Choroid plexus epithelial cell (primary cell): ENCODE results near the gene KCNC1.

Experiments
- DNase-seq: peaks from one replicate; pipeline ENCODE4 v3.0.0-alpha.2; 2010; ENCODE audit warnings: low read depth
- H3K4me3 ChIP-seq: 2 replicates; pipeline ENCODE4 v1.5.1; 2011; ENCODE audit warnings: low read depth, mild to moderate bottlenecking, control low read depth, low read length, moderate library complexity
- TF ChIP-seq, protein P1 (sequence below): conservative IDR thresholded peaks from 2 replicates; pipeline ENCODE4 v1.5.1; 2011; ENCODE audit warnings: low read depth, mild to moderate bottlenecking, control low read depth, inconsistent platforms, low read length, moderate library complexity

KCNC1 gene

DNA sequence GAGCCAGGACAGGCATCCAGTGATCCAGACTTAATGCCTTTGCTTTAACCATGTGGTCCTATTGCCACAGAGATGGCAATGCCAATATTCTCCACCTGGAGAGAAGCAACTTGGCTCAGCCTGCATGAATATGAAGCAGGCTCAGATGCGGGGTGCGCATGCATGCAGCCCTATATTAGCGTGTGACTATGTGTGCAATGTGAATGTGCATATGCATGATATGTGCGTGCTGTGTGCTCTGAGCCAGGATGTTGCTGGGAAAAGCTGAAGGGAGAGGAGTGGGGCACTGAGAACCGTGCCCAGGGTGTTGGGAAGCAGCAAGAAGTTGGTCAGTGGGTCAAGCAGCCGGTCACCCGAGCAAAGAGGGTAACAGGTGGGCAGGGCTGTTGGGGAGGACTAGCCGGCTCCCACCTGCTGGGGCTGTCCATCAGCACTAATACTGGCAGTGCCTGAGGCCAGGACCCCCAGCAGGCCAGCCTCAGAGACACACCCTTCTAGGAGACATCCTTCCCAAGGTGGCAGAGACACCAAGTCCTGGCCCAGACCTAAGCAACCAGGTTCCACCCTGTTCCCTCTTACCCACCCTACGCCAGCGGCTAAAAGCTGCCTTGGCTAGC is 40.0 kb upstream of the KCNC1 start:
- H3K4me3 ChIP-seq = no peak overlapping the region
- TF ChIP-seq, protein P1, sequence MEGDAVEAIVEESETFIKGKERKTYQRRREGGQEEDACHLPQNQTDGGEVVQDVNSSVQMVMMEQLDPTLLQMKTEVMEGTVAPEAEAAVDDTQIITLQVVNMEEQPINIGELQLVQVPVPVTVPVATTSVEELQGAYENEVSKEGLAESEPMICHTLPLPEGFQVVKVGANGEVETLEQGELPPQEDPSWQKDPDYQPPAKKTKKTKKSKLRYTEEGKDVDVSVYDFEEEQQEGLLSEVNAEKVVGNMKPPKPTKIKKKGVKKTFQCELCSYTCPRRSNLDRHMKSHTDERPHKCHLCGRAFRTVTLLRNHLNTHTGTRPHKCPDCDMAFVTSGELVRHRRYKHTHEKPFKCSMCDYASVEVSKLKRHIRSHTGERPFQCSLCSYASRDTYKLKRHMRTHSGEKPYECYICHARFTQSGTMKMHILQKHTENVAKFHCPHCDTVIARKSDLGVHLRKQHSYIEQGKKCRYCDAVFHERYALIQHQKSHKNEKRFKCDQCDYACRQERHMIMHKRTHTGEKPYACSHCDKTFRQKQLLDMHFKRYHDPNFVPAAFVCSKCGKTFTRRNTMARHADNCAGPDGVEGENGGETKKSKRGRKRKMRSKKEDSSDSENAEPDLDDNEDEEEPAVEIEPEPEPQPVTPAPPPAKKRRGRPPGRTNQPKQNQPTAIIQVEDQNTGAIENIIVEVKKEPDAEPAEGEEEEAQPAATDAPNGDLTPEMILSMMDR = no peak
- DNase-seq = no peak

- DNase-seq = no peak
- no peak overlapping the region for H3K4me3 ChIP-seq
- TF ChIP-seq, protein P1 = no peak
Measured at GRCh38 chr11:17695454-17696441, 38.8 kb upstream of the KCNC1 start.

DNA sequence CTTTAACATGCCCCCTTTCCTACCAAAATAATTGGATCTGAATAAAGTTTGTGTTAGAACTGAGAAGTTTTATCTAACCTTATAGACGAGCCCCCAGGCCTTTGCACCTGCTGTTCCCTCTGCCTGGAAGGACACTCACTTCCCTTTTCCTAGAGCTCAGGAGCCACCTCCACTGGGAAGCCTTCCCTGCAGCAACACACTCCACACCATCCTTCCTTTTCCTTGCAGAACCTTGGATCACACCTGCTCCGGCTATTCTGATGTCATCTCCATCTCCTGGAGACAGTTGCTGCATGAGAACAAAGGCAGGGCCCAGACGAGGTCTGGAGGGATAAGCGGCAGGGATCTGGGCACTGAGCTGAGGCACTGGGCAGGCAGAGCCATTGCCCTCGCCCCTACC is 37.8 kb upstream of the KCNC1 start:
- no peak overlapping the region for H3K4me3 ChIP-seq
- DNase-seq = no peak
- TF ChIP-seq, protein P1 = no peak

DNA sequence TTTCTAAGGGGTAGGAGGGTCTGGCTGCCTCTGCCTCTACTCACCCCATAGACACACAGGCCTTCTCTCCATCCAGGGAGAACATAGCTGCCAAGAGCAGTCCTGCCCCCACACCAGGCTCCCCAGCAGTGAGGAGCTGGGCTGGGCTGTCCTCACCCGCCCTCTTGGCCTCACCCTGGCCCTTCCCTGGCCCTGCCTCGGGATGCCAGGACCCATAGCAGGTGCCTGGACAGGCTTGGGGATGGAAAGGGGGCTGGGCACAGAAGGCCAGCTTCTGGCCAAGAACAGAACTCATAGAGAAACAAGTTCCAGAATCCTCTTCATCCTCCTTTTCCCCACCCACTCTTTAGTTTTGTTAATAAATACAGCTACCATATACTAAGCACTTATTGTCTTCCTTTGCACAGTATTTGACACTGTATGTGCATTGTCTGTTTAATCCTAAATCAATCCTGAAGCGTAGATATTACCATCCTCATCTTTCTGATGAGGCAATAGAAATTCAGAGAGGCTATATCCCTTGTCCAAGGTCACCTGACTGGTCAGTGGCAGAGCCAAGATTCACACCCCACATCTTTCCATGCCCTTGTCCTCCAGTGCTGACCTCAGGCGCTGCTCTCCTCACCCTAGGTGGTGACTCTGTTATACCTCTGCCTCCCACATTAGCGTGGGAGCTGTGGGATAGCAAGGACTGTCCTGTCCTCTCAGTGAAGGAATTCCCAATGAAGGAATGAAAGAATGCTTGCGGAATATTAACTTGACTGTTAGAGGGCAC is 37.2 kb upstream of the KCNC1 start:
- TF ChIP-seq, protein P1 = no peak
- DNase-seq = no peak
- H3K4me3 ChIP-seq = no peak overlapping the region

DNA sequence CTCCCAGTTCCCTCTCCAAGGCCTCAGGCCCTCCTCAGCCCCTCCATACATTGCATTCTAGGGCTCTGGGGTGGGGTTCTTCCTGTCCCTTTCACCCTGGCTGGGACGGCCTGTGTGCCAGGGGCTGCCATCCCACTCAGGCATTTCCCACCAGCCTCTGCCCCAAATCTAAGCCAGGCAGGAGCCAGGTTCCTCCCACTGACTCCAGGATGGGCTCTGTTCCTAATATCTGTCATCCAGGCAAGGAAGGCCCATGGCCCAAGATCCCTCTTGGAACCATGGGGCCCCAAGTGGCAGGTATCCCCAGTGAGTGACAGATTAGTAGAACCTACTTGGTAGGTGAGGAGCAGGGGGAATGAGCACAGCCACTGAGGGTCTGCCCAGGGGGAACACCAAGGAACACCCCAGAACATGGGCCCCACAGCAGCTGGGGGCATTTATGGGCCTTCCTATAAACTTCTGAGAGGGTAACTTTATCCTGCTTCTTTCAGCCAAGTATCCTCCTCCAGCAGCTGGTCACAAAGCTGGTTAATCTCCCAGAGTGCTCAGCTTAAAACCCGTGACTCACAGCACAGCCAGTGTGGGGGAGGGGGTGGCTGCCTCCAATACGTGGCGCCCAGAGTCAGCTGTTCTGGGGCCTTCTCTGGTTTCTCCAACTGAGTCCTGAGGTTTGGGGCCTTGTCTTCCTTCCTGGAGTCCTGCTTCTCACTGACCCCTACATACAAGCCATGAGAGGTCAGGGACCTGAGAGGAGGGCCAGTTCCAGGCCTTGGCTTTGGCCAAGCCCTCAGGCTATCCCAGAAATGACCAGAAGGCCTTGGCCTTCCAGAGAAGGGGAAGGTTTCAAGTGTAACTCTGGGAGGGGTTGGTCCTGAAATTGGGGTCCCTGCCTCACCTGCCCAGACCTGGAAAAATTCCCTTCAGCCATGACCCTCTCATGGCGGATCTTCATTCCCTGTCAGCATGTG is 35.1 kb upstream of the KCNC1 start:
- H3K4me3 ChIP-seq = no peak overlapping the region
- peak; percentile 34 for DNase-seq
- TF ChIP-seq, protein P1 = no peak

DNA sequence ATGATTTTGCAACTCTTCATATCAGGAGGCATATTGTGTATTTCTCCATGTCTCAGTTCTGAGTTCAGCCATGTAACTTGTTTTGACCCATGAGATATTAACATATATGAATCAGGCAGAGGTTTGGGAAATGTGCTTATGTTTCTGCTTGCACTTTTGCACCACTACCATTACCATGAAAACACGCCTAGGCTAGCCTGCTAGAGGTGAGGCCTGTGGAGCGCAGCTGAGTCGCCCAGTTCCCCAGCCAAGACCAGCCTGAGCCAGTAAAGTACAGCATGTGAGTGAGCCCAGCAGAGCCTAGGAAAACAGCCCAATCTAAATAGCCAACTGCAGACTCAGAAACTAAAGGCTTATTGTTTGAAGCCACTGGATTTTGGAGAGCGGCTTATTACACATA is 33.6 kb upstream of the KCNC1 start:
- TF ChIP-seq, protein P1 = no peak
- no peak overlapping the region for H3K4me3 ChIP-seq
- DNase-seq = no peak
